ENCODE data around the gene DNAH2. TPM values are rescaled to one million over a fixed set of nuclear protein-coding genes. Genes with fewer than 3 reads are reported as not detected.
"Not testable (repeated sequence)": the region's sequence is repeated elsewhere in the genome, so short reads cannot be mapped to it uniquely, and the experiment has no call there.

Gene DNAH2
- total RNA-seq, 1 donor from 2014 or later = 0.15 TPM

- no peak for DNase-seq (ENCODE audit: low read depth)
Measured at GRCh38 chr17:7849751-7850504, 132.4 kb downstream of the DNAH2 start.

- no peak for DNase-seq (ENCODE audit: low read depth)
Measured at GRCh38 chr17:7850701-7851437, 133.3 kb downstream of the DNAH2 start.

GRCh38 chr17:7851438-7852261 lies 134.1 kb downstream of the DNAH2 start:
- peak; percentile 68 for DNase-seq (ENCODE audit: low read depth)

GRCh38 chr17:7852262-7852670 lies 134.7 kb downstream of the DNAH2 start:
- no peak for DNase-seq (ENCODE audit: low read depth)

- no peak for DNase-seq (ENCODE audit: low read depth)
Measured at GRCh38 chr17:7852919-7853690, 135.6 kb downstream of the DNAH2 start.

GRCh38 chr17:7853691-7854038 lies 136.1 kb downstream of the DNAH2 start:
- DNase-seq (ENCODE audit: low read depth) = no peak

- DNase-seq (ENCODE audit: low read depth) = no peak
Measured at GRCh38 chr17:7854078-7854777, 136.7 kb downstream of the DNAH2 start.

- no peak for DNase-seq (ENCODE audit: low read depth)
Measured at GRCh38 chr17:7854851-7855659, 137.5 kb downstream of the DNAH2 start, which contains the start of gene TMEM88. TMEM88 (plus strand) TSS chr17:7855066; CDS start chr17:7855075, 9 bp downstream.

GRCh38 chr17:7855660-7856010 lies 138.1 kb downstream of the DNAH2 start:
- no peak for DNase-seq (ENCODE audit: low read depth)

GRCh38 chr17:7856011-7856810 lies 138.7 kb downstream of the DNAH2 start:
- DNase-seq (ENCODE audit: low read depth) = no peak

GRCh38 chr17:7856811-7857712 lies 139.5 kb downstream of the DNAH2 start, which contains the start of gene NAA38:
NAA38 (minus strand) TSS chr17:7857559; CDS start chr17:7857463, 96 bp downstream.
- DNase-seq (ENCODE audit: low read depth) = peak; percentile 99

- DNase-seq (ENCODE audit: low read depth) = no peak
Measured at GRCh38 chr17:7857713-7858521, 140.4 kb downstream of the DNAH2 start, which contains the start of gene CYB5D1. CYB5D1 (plus strand) TSS chr17:7858003; CDS start chr17:7858135, 132 bp downstream.

- DNase-seq (ENCODE audit: low read depth) = peak; percentile 39
Measured at GRCh38 chr17:7858522-7858810, 140.9 kb downstream of the DNAH2 start.

- DNase-seq (ENCODE audit: low read depth) = no peak
Measured at GRCh38 chr17:7859028-7859427, 141.5 kb downstream of the DNAH2 start.

GRCh38 chr17:7862692-7863437 lies 145.3 kb downstream of the DNAH2 start:
- peak; percentile 38 for DNase-seq (ENCODE audit: low read depth)

GRCh38 chr17:7864384-7864783 lies 146.8 kb downstream of the DNAH2 start:
- DNase-seq (ENCODE audit: low read depth) = not testable (repeated sequence)
